CD4-positive, alpha-beta memory T cell (primary cell): ENCODE data around the gene TIPRL. TPM values are rescaled to one million over a fixed set of nuclear protein-coding genes. Genes with fewer than 3 reads are reported as not detected.

Source experiments
- CTCF ChIA-PET: fragments of 350-600 bp; sonication (Branson Sonifier 250); formaldehyde crosslinking; loops from one replicate; lab custom pipeline; 2021; ENCODE audit warnings: inconsistent platforms; ENCODE audit not compliant: partially characterized antibody; lab: Charles Lee
- POLR2A ChIA-PET: fragments of 350-600 bp; sonication (Branson Sonifier 250); formaldehyde crosslinking; loops from one replicate; lab custom pipeline; 2021; ENCODE audit not compliant: partially characterized antibody; lab: Charles Lee
- DNase-seq, 5 donors: peaks; one replicate each; pipeline versions ENCODE4 v3.0.0 to v3.0.0-alpha.2; 2020 to 2022; ENCODE audit warnings: mixed read lengths in 1 of 5
- H3K27ac ChIP-seq: one replicate; pipeline ENCODE4 v1.7.0; 2013; ENCODE audit warnings: low read depth, low read length
- H3K27me3 ChIP-seq: 2 replicates; pipeline ENCODE4 v1.7.0; 2013; ENCODE audit warnings: mild to moderate bottlenecking, low read length, moderate library complexity; ENCODE audit not compliant: insufficient read depth
- H3K36me3 ChIP-seq: 2 replicates; pipeline ENCODE4 v1.7.0; 2013; ENCODE audit warnings: mild to moderate bottlenecking, low read length, moderate library complexity; ENCODE audit not compliant: insufficient read depth
- H3K4me1 ChIP-seq: 2 replicates; pipeline ENCODE4 v1.7.0; 2013; ENCODE audit warnings: mild to moderate bottlenecking, low read length, moderate library complexity; ENCODE audit not compliant: insufficient read depth
- H3K4me3 ChIP-seq, 2 donors: one replicate each; pipeline ENCODE4 v1.7.0; 2013; ENCODE audit warnings: low read length in 2 of 2, mild to moderate bottlenecking in 1 of 2
- H3K9me3 ChIP-seq, 2 donors: one replicate each; pipeline ENCODE4 v1.7.0; 2013; ENCODE audit warnings: low read length in 2 of 2, control low read depth in 1 of 2; ENCODE audit not compliant: control insufficient read depth in 1 of 2
- H3K27ac Mint-ChIP-seq, 7 donors: one replicate each; pipeline ENCODE4 v1.8.0; 2020 to 2021; ENCODE audit warnings: mixed read lengths in 7 of 7, mild to moderate bottlenecking in 6 of 7, inconsistent platforms in 3 of 7, moderate library complexity in 3 of 7
- H3K27me3 Mint-ChIP-seq, 2 donors: one replicate each; pipeline ENCODE4 v1.8.0; 2020 to 2021; ENCODE audit warnings: mixed read lengths in 2 of 2
- H3K36me3 Mint-ChIP-seq, 2 donors: one replicate each; pipeline ENCODE4 v1.8.0; 2020 to 2021; ENCODE audit warnings: mixed read lengths in 2 of 2, inconsistent platforms in 1 of 2, mild to moderate bottlenecking in 1 of 2
- H3K4me1 Mint-ChIP-seq, 4 donors: one replicate each; pipeline ENCODE4 v1.8.0; 2020 to 2021; ENCODE audit warnings: mixed read lengths in 4 of 4, mild to moderate bottlenecking in 1 of 4
- H3K4me3 Mint-ChIP-seq, 8 donors: one replicate each; pipeline ENCODE4 v1.8.0; 2020 to 2021; ENCODE audit warnings: mixed read lengths in 8 of 8, mild to moderate bottlenecking in 7 of 8, moderate library complexity in 6 of 8, inconsistent platforms in 3 of 8
- H3K9me3 Mint-ChIP-seq, 8 donors: one replicate each; pipeline ENCODE4 v1.8.0; 2020 to 2021; ENCODE audit warnings: mixed read lengths in 8 of 8, mild to moderate bottlenecking in 5 of 8, inconsistent platforms in 3 of 8, moderate library complexity in 1 of 8
- intact Hi-C: fragments of 100-400 bp; cut with micrococcal nuclease; formaldehyde crosslinking; loops from one replicate; pipeline ENCODE4 v1.15.1; 2023
- polyA plus RNA-seq, 2 donors: library from polyadenylated mRNA; unstranded; fragments of 300-500 nt; fragmentation: Illumina TruSeq; gene quantifications; one replicate each; pipeline ENCODE4 v1.2.3, GENCODE V29; 2021
- total RNA-seq, 2 experiments: library from RNA; stranded (reverse); gene quantifications; one replicate each; pipeline ENCODE4 v1.2.3, GENCODE V29; 2021

Gene TIPRL
- total and polyA plus RNA-seq, 4 experiments from 2014 or later, result 23.8 to 37.8 (median 32.3) TPM

DNA sequence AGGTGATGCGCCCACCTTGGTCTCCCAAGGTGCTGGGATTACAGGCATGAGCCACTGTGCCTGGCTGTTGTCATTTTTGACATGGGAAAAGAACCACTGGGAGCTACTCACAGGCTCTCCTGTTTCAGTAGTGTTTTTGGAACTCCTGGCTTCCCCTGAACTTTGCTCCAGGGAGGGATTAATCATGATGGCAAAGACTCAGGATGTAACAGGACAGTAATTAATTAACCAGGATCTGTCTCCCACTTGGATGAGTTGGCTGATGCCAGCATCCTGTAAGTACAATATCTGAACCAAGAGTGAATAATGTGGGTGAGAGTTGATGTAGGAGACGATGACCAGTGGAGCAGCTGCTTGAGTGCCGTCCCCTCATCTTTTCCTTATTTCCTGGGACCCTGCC is 51.9 kb downstream of the TIPRL start:
- H3K27me3 ChIP-seq, result no peaks in the 10 kb centered on the region
- H3K4me3 Mint-ChIP-seq, result no peak overlapping the region
- H3K9me3 Mint-ChIP-seq, result no peaks in the 10 kb centered on the region
- H3K27ac ChIP-seq, result no peak overlapping the region
- H3K4me1 ChIP-seq, result peaks cover 41% of the 10 kb centered on the region
- CTCF ChIA-PET, result interaction anchor here (1.4 to 1.5 kb wide), 2 partner anchors 8 to 51 kb away, joined by 3 to 4 read pairs; no protein-coding TSS in a partner anchor
- H3K36me3 Mint-ChIP-seq, result peaks cover 34 to 74% of the 10 kb centered on the region in 2 donors
- H3K36me3 ChIP-seq, result peaks cover 26% of the 10 kb centered on the region
- POLR2A ChIA-PET, result no interaction called here
- no peak for DNase-seq
- H3K4me1 Mint-ChIP-seq, result peaks cover 52 to 87% (median 73%) of the 10 kb centered on the region in 4 donors
- no peaks in the 10 kb centered on the region for H3K27me3 Mint-ChIP-seq
- intact Hi-C loops, result no loop called here
- peak overlapping the region in 1 of 7 donors; percentile 18 for H3K27ac Mint-ChIP-seq
- no peak overlapping the region for H3K4me3 ChIP-seq
- H3K9me3 ChIP-seq, result no peaks in the 10 kb centered on the region

DNA sequence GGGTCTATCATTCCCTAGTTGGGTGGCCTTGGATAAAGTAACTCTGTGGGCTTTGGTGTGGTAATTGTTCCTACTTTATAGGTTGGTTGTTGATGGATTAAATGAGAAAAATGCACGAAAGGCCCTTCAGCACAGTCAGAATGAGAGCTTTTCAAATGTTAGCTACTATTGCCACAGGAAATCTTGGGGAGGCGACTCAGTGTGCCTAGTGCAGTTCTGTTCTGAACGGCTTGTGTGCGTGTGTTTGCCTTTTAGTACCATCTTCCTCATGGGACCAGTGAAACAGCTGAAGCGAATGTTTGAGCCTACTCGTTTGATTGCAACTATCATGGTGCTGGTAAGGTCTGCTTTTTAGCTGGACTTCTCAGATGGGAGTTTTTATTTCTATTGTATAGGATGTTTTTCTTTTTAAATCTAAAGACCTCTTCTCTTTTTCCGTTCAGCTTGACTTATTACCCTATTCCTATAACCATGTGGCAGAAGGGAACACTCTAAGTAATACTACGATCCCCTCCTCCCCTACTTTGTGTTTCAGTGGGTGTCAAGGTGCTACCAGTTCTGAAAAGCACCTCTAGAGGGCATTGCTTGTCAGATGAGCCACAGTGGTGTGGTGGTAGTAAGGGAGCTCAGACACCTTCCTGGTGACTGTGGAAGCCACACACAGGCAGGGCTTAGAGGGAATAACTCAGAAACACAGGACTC is 56.2 kb downstream of the TIPRL start:
- ChIA-PET POLR2A (interaction anchor here (0.6 to 3.1 kb wide), 4 partner anchors 8 to 128 kb away, joined by 3 to 31 read pairs (median 4); partner anchors contain the start of gene SFT2D2), CTCF (interaction anchor here (0.7 to 3.3 kb wide), 22 partner anchors 9 to 1331 kb away, joined by 3 to 48 read pairs (median 6); partner anchors contain the start of gene SFT2D2)
- H3K27me3 ChIP-seq, result no peaks in the 10 kb centered on the region
- DNase-seq, result peak; percentile 29 to 59 (median 39)
- H3K9me3 Mint-ChIP-seq, result no peaks in the 10 kb centered on the region
- H3K36me3 Mint-ChIP-seq, result peaks cover 60 to 86% of the 10 kb centered on the region in 2 donors
- intact Hi-C loops, result loop anchor here (1.0 to 5.0 kb wide), 2 partner anchors 127 to 1113 kb away; no protein-coding TSS in a partner anchor
- peaks cover 22% of the 10 kb centered on the region for H3K4me1 ChIP-seq
- peak overlapping the region in 4 of 7 donors; percentile 15 to 51 (median 30) for H3K27ac Mint-ChIP-seq
- H3K27ac ChIP-seq, result no peak overlapping the region
- no peak overlapping the region for H3K4me3 Mint-ChIP-seq
- peaks cover 40 to 66% (median 53%) of the 10 kb centered on the region in 4 donors for H3K4me1 Mint-ChIP-seq
- peaks cover 54% of the 10 kb centered on the region for H3K36me3 ChIP-seq
- no peaks in the 10 kb centered on the region for H3K27me3 Mint-ChIP-seq
- no peaks in the 10 kb centered on the region for H3K9me3 ChIP-seq
- no peak overlapping the region for H3K4me3 ChIP-seq

DNA sequence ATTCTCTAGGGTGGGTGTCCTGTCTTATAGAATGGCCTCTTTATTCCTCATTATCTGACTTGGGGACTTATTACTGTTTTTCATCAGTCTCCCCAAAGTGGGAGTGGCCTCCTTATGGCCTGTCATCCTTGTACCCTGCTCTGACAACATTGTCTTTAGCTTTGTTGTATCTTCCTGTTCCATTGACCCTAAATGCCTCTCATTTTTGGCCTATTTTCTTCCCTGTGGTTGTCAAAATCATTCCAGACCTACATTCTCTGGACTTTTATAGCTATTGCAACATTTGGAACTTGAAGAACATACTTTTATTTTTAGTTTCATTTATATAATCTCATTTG is 56.8 kb downstream of the TIPRL start:
- H3K36me3 ChIP-seq, result peaks cover 54% of the 10 kb centered on the region
- Mint-ChIP-seq H3K4me1 (peaks cover 43 to 64% (median 52%) of the 10 kb centered on the region in 4 donors), H3K27ac (peak overlapping the region in 2 of 7 donors; percentile 23 to 68), H3K9me3 (no peaks in the 10 kb centered on the region), H3K4me3 (no peak overlapping the region), H3K27me3 (no peaks in the 10 kb centered on the region), H3K36me3 (peaks cover 65 to 89% of the 10 kb centered on the region in 2 donors)
- no peaks in the 10 kb centered on the region for H3K27me3 ChIP-seq
- H3K9me3 ChIP-seq, result no peaks in the 10 kb centered on the region
- intact Hi-C loops, result loop anchor here (1.0 to 5.0 kb wide), 2 partner anchors 127 to 1113 kb away; no protein-coding TSS in a partner anchor
- H3K4me1 ChIP-seq, result peaks cover 22% of the 10 kb centered on the region
- ChIA-PET CTCF (interaction anchor here (0.9 to 3.3 kb wide), 20 partner anchors 10 to 1330 kb away, joined by 3 to 48 read pairs (median 7); partner anchors contain the start of gene SFT2D2), POLR2A (interaction anchor here (0.8 to 3.1 kb wide), 3 partner anchors 8 to 128 kb away, joined by 3 to 31 read pairs (median 5); partner anchors contain the start of gene SFT2D2)
- no peak overlapping the region for H3K4me3 ChIP-seq
- no peak for DNase-seq
- no peak overlapping the region for H3K27ac ChIP-seq

DNA sequence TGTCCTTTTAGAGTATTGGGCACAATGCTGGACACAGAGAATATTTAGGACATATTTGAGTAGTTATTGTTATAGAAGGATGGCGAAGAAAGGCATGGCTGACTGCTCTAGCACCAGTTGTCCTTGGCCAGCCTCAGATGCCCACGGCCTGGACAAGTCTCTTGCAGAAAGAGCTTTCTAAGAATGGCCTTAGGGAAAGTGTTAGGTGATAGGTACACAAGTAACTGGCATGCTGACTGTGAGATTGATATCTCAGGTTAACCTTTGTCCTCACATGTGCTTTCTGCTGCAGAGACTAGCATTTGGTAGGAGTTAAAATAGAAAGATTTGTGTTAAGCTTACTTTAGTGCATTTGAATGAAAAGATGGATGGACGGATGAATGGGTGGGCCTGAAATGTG is 57.2 kb downstream of the TIPRL start:
- Mint-ChIP-seq H3K36me3 (peaks cover 66 to 88% of the 10 kb centered on the region in 2 donors), H3K4me3 (no peak overlapping the region), H3K4me1 (peaks cover 39 to 60% (median 50%) of the 10 kb centered on the region in 4 donors), H3K27me3 (no peaks in the 10 kb centered on the region), H3K27ac (peak overlapping the region in 3 of 7 donors; percentile 0 to 76 (median 26)), H3K9me3 (no peaks in the 10 kb centered on the region)
- DNase-seq, result no peak
- intact Hi-C loops, result loop anchor here (1.0 to 5.0 kb wide), 2 partner anchors 126 to 1112 kb away; no protein-coding TSS in a partner anchor
- ChIA-PET CTCF (interaction anchor here (0.9 to 3.3 kb wide), 19 partner anchors 10 to 1330 kb away, joined by 3 to 48 read pairs (median 7); partner anchors contain the start of gene SFT2D2), POLR2A (interaction anchor here (1.9 to 3.1 kb wide), 2 partner anchors 10 to 127 kb away, joined by 5 to 31 read pairs; partner anchors contain the start of gene SFT2D2)
- H3K4me1 ChIP-seq, result peaks cover 22% of the 10 kb centered on the region
- H3K27me3 ChIP-seq, result no peaks in the 10 kb centered on the region
- H3K27ac ChIP-seq, result no peak overlapping the region
- no peaks in the 10 kb centered on the region for H3K9me3 ChIP-seq
- H3K4me3 ChIP-seq, result no peak overlapping the region
- H3K36me3 ChIP-seq, result peaks cover 54% of the 10 kb centered on the region

DNA sequence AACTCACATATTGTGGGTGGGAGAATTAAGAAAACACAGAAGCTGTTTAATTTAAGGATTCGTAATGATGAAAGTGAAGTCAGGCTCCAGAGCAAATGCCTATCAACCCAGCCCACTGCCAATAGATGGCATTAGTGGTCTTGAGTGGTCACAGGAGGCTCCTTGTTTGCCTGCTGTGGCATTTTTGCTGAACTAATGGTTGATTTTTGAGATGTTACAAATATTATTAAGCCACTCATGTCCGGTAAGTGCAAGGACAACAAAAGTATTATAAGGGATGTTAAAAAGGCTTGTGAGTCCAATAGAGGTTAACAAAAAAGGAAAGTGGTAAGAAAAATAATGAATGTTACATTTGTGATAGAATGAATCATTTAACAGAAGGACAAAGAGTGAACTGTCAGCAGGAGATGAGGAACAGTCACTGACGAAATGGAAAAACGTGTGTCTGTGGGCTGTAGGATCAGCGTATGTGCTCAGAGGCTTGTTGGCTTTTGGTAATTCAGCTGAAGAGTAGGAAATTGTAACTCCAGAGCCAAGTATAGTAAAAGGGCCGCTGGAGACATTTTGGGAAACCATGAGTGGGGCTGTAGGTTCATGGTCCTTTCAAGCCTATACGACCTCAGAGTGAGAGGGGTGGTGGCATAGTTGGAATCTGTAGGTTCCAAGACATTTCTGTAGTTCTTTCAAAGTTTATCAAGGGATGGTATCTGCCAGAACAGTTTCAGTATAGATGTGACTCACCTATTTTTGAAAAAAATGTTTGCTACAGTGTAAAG is 58.3 kb downstream of the TIPRL start:
- intact Hi-C loops, result loop anchor here (5.0 kb wide), 1 partner anchor 125 kb away; no protein-coding TSS in a partner anchor
- Mint-ChIP-seq H3K4me3 (no peak overlapping the region), H3K36me3 (peaks cover 67 to 87% of the 10 kb centered on the region in 2 donors), H3K4me1 (peaks cover 38 to 57% (median 46%) of the 10 kb centered on the region in 4 donors), H3K27me3 (no peaks in the 10 kb centered on the region), H3K9me3 (no peaks in the 10 kb centered on the region), H3K27ac (peak overlapping the region; percentile 0 to 72 (median 36))
- ChIA-PET POLR2A (interaction anchor here (3.1 kb wide), 1 partner anchor 11 kb away, joined by 31 read pairs; the partner anchor contains the start of gene SFT2D2), CTCF (interaction anchor here (3.0 kb wide), 1 partner anchor 11 kb away, joined by 48 read pairs; the partner anchor contains the start of gene SFT2D2)
- H3K27me3 ChIP-seq, result no peaks in the 10 kb centered on the region
- DNase-seq, result no peak
- no peaks in the 10 kb centered on the region for H3K9me3 ChIP-seq
- H3K4me3 ChIP-seq, result no peak overlapping the region
- peaks cover 21% of the 10 kb centered on the region for H3K4me1 ChIP-seq
- H3K27ac ChIP-seq, result no peak overlapping the region
- peaks cover 54% of the 10 kb centered on the region for H3K36me3 ChIP-seq

DNA sequence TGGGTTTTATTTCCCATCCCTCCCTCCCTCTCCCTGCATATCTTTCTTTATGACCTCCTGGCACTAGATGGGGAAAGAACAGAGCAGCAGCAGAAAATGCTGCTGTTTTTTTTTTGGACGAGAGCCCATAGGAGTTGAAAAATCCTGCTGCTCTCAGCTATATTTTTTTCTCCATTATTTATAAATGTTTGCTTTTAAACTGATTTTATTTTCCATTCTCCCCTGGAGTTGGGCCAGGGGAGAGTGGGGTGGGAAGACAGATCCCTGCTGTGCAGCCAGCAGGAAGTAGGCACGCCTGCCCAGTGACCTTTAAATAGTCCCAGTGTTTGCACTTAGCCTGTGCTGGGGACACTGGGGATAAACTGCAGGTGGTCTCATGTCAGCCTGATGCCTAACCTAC is 64.4 kb downstream of the TIPRL start:
- H3K27me3 ChIP-seq, result no peaks in the 10 kb centered on the region
- no peak for DNase-seq
- H3K9me3 ChIP-seq, result no peaks in the 10 kb centered on the region
- ChIA-PET CTCF (no interaction called here), POLR2A (interaction anchor here (0.7 kb wide), 1 partner anchor 8 kb away, joined by 3 read pairs; no protein-coding TSS in a partner anchor)
- no peak overlapping the region for H3K4me3 ChIP-seq
- H3K36me3 Mint-ChIP-seq, result peaks cover 76 to 88% of the 10 kb centered on the region in 2 donors
- peaks cover 49% of the 10 kb centered on the region for H3K36me3 ChIP-seq
- no peak overlapping the region for H3K27ac ChIP-seq
- H3K4me1 Mint-ChIP-seq, result peaks cover 35 to 57% (median 47%) of the 10 kb centered on the region in 4 donors
- H3K27ac Mint-ChIP-seq, result peak overlapping the region in 3 of 7 donors; percentile 37 to 56 (median 46)
- intact Hi-C loops, result no loop called here
- H3K4me1 ChIP-seq, result peaks cover 16% of the 10 kb centered on the region
- no peaks in the 10 kb centered on the region for H3K27me3 Mint-ChIP-seq
- H3K9me3 Mint-ChIP-seq, result no peaks in the 10 kb centered on the region
- H3K4me3 Mint-ChIP-seq, result no peak overlapping the region
